Measurements from ENCODE around the gene TIMM50.

The TIMM50 gene

DNA sequence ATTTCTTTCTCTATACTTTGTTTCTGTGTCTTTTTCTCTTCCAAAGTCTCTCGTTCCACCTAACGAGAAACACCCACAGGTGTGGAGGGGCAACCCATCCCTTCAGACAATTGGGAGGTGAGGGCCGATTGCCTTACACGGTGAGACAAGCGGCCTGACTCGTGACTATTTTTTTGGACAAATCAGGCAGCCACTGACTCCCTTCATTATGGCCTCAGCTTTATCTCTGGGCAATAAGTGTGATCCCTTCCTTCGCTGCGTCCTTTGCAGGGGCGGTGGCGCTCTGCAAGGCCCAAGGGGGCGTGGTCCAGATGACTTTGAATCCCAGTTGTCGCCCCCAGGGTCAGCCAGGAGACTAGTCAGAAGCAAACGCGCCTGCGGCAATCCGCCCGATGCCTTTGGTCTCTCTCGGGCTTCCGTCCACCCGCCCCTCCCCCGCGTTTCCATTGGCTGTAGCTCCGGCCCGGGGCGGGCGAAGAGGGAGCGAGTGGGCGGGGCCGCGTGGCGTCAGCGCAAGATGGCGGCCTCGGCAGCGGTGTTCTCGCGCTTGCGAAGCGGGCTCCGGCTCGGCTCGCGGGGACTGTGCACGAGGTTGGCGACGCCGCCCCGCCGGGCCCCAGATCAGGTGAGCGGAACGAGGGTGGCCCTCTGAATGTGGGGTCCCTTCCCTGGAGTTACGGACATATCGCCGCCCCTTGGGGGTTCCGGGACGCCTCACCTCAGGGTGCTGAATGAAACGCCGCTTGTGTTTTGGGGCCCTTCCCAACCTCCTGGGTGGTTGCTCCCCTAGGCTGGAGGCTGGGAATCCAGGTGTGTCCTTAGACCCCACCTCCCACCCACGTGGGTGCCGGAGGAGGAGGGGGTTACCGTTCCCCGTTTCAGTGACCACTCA, at the start of gene TIMM50:
Gene TIMM50 (plus strand): TSS at position 502 of the 892 bp plus-strand sequence. CDS start 16 bp downstream, at position 518.
- Histone ChIP-seq H3K4me2 (ENCODE audit: low read depth, low read length, poor library complexity, severe bottlenecking) (peak within 1 kb of the TSS; percentile 76), H3F3A (ENCODE audit: insufficient read depth) (peaks cover 11% of the 10 kb centered on the region), H3K9me2 (replicated peaks; ENCODE audit: insufficient read depth, low read length) (no peaks in the 10 kb centered on the region), H3K27me3 (ENCODE audit: low read length) (no peaks in the 10 kb centered on the region), H3K27ac (ENCODE audit: low read depth, low read length) (peak within 1 kb of the TSS; percentile 39), H3K36me3 (ENCODE audit: low read length) (no peaks in the 10 kb centered on the region; the same call in 1 of the 2 replicates), H4K20me1 (ENCODE audit: low read depth, low read length) (no peaks in the 10 kb centered on the region), H2AFZ (ENCODE audit: low read depth, low read length, severe bottlenecking) (peak within 1 kb of the TSS; percentile 74), H3K9ac (ENCODE audit: low read length) (peak within 1 kb of the TSS; percentile 91), H3K79me2 (ENCODE audit: insufficient read depth, low read length) (peaks cover 22% of the 10 kb centered on the region), H3K4me3 (ENCODE audit: insufficient read depth, low read length, poor library complexity, severe bottlenecking) (peak within 1 kb of the TSS; percentile 77), H3K9me3 (ENCODE audit: insufficient read depth, low read length) (no peaks in the 10 kb centered on the region)
- TF ChIP-seq, protein P1, sequence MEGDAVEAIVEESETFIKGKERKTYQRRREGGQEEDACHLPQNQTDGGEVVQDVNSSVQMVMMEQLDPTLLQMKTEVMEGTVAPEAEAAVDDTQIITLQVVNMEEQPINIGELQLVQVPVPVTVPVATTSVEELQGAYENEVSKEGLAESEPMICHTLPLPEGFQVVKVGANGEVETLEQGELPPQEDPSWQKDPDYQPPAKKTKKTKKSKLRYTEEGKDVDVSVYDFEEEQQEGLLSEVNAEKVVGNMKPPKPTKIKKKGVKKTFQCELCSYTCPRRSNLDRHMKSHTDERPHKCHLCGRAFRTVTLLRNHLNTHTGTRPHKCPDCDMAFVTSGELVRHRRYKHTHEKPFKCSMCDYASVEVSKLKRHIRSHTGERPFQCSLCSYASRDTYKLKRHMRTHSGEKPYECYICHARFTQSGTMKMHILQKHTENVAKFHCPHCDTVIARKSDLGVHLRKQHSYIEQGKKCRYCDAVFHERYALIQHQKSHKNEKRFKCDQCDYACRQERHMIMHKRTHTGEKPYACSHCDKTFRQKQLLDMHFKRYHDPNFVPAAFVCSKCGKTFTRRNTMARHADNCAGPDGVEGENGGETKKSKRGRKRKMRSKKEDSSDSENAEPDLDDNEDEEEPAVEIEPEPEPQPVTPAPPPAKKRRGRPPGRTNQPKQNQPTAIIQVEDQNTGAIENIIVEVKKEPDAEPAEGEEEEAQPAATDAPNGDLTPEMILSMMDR (IDR thresholded peaks at IDR 0.05; ENCODE audit: insufficient read depth, low read length, poor library complexity, severe bottlenecking): no peak
- no peak for TF ChIP-seq EZH2phosphoT487 (conservative IDR thresholded peaks at IDR 0.05; ENCODE audit: low read length)

DNA sequence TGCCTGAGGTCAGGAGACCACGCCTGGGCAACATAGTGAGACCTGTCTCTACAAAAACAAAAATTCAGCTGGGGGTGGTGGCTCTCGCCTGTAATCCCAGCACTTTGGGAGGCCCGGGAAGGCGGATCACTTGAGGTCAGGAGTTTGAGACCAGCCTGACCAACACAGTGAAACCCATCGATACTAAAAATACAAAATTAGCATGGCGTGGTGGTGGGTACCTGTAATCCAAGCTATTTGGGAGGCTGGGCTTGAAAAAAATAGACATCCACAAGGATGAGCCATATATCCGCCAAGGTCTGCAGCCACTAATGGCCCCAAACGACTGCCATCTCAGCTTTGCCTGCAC, 48.0 kb upstream of the TIMM50 start:
- Histone ChIP-seq H2AFZ (ENCODE audit: low read depth, low read length, severe bottlenecking) (no peak overlapping the region), H4K20me1 (ENCODE audit: low read depth, low read length) (peaks cover 16% of the 10 kb centered on the region), H3K36me3 (ENCODE audit: low read length) (peaks cover 25% of the 10 kb centered on the region), H3K79me2 (ENCODE audit: insufficient read depth, low read length) (peaks cover 26% of the 10 kb centered on the region), H3K9ac (ENCODE audit: low read length) (no peak overlapping the region), H3K9me3 (ENCODE audit: insufficient read depth, low read length) (no peaks in the 10 kb centered on the region), H3K4me3 (ENCODE audit: insufficient read depth, low read length, poor library complexity, severe bottlenecking) (no peak overlapping the region), H3K27me3 (ENCODE audit: low read length) (no peaks in the 10 kb centered on the region), H3K27ac (ENCODE audit: low read depth, low read length) (no peak overlapping the region), H3F3A (ENCODE audit: insufficient read depth) (peaks cover 46% of the 10 kb centered on the region), H3K9me2 (replicated peaks; ENCODE audit: insufficient read depth, low read length) (no peaks in the 10 kb centered on the region), H3K4me2 (ENCODE audit: low read depth, low read length, poor library complexity, severe bottlenecking) (no peak overlapping the region)
- TF ChIP-seq, protein P1 (IDR thresholded peaks at IDR 0.05; ENCODE audit: insufficient read depth, low read length, poor library complexity, severe bottlenecking): no peak
- TF ChIP-seq EZH2phosphoT487 (conservative IDR thresholded peaks at IDR 0.05; ENCODE audit: low read length): no peak

DNA sequence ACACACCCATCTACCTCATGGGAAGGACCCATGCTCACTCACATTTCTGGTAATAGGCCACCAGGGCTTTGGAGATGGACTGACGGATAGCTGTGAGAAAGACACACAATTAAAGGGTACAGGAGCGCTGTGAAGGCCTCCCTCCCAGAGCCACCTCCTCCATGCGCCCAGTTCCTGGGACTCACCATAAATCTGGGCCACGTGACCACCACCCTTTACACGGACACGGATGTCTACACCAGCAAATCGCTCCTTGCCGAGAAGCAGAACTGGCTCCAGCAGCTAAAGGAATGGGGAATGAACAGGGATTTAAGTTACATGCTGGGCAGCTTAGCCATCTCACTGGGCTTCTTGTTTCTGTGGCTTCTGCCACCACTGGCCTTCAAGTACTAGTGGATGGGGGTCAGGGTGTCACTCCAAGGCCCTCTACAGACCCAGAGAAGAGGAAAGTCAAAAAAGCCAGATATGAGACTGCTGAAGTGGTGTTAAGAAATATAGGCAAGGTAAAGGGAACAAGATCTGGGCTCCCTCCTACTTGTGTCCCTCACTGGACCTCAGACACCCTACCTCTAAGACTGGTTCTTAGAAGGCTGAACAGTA, 47.1 kb upstream of the TIMM50 start:
- H3K27me3 ChIP-seq (ENCODE audit: low read length): no peaks in the 10 kb centered on the region
- no peak overlapping the region for H3K4me3 ChIP-seq (ENCODE audit: insufficient read depth, low read length, poor library complexity, severe bottlenecking)
- peaks cover 26% of the 10 kb centered on the region for H3K79me2 ChIP-seq (ENCODE audit: insufficient read depth, low read length)
- no peaks in the 10 kb centered on the region for H3K9me3 ChIP-seq (ENCODE audit: insufficient read depth, low read length)
- peaks cover 25% of the 10 kb centered on the region for H3K36me3 ChIP-seq (ENCODE audit: low read length)
- H3K27ac ChIP-seq (ENCODE audit: low read depth, low read length): no peak overlapping the region
- H3K9ac ChIP-seq (ENCODE audit: low read length): 0 out of 2 replicates have a peak overlapping the region, but pooled peaks have one; percentile 98
- H2AFZ ChIP-seq (ENCODE audit: low read depth, low read length, severe bottlenecking): no peak overlapping the region
- TF ChIP-seq, protein P1 (IDR thresholded peaks at IDR 0.05; ENCODE audit: insufficient read depth, low read length, poor library complexity, severe bottlenecking): no peak
- TF ChIP-seq EZH2phosphoT487 (conservative IDR thresholded peaks at IDR 0.05; ENCODE audit: low read length): no peak
- H3K9me2 ChIP-seq (replicated peaks; ENCODE audit: insufficient read depth, low read length): no peaks in the 10 kb centered on the region
- H4K20me1 ChIP-seq (ENCODE audit: low read depth, low read length): peaks cover 16% of the 10 kb centered on the region
- peak overlapping the region; percentile 85 for H3K4me2 ChIP-seq (ENCODE audit: low read depth, low read length, poor library complexity, severe bottlenecking)
- H3F3A ChIP-seq (ENCODE audit: insufficient read depth): peaks cover 46% of the 10 kb centered on the region

Data from SU-DHL-6 (cell line).